Fibroblast of lung (primary cell): ENCODE measurements around the gene AK4. TPM values are rescaled to one million over a fixed set of nuclear protein-coding genes. Genes with fewer than 3 reads are reported as not detected.

ENCODE experiments used
- DNase-seq, 2 donors: peaks; one replicate each; pipeline versions ENCODE4 v3.0.0 to v3.0.0-alpha.2; 2010; ENCODE audit warnings: low read depth in 2 of 2
- H2AFZ ChIP-seq: 2 replicates; pipeline ENCODE4 v1.5.1; 2012; ENCODE audit warnings: low read length, control low read depth, inconsistent platforms
- H3K27ac ChIP-seq: 2 replicates; pipeline ENCODE4 v1.5.1; 2011; ENCODE audit warnings: low read length, control low read depth; ENCODE audit not compliant: insufficient read depth
- H3K27me3 ChIP-seq: 2 replicates; pipeline ENCODE4 v1.5.1; 2011; ENCODE audit warnings: mild to moderate bottlenecking, low read length; ENCODE audit not compliant: control insufficient read depth, insufficient read depth
- H3K36me3 ChIP-seq: 2 replicates; pipeline ENCODE4 v1.5.1; 2011; ENCODE audit warnings: low read length; ENCODE audit not compliant: control insufficient read depth, insufficient read depth
- H3K4me1 ChIP-seq: 2 replicates; pipeline ENCODE4 v1.5.1; 2011; ENCODE audit warnings: low read length; ENCODE audit not compliant: control insufficient read depth, insufficient read depth; ENCODE audit errors: extremely low read depth
- H3K4me2 ChIP-seq: 2 replicates; pipeline ENCODE4 v1.5.1; 2011; ENCODE audit warnings: low read length, control low read depth; ENCODE audit not compliant: insufficient read depth; ENCODE audit errors: extremely low read depth
- H3K4me3 ChIP-seq, 4 experiments: fragments of 200-600 bp in 1 of 4; sonication (generic) in 1 of 4; replicated peaks in 1 of 4; 2 replicates each; pipeline ENCODE4 v1.5.1; 2011 to 2016; ENCODE audit warnings: low read length in 4 of 4, low read depth in 3 of 4, mild to moderate bottlenecking in 3 of 4, control low read depth in 2 of 4, inconsistent platforms in 1 of 4, mixed read lengths in 1 of 4; ENCODE audit not compliant: insufficient read depth in 1 of 4; ENCODE audit errors: control extremely low read depth in 1 of 4
- H3K79me2 ChIP-seq: 2 replicates; pipeline ENCODE4 v1.5.1; 2012; ENCODE audit warnings: mild to moderate bottlenecking, low read length, inconsistent platforms; ENCODE audit not compliant: control insufficient read depth, insufficient read depth
- H3K9ac ChIP-seq: 2 replicates; pipeline ENCODE4 v1.5.1; 2011; ENCODE audit warnings: mild to moderate bottlenecking, low read length, control low read depth; ENCODE audit not compliant: insufficient read depth
- H3K9me3 ChIP-seq: 2 replicates; pipeline ENCODE4 v1.5.1; 2012; ENCODE audit warnings: low read depth, low read length; ENCODE audit not compliant: control insufficient read depth, insufficient read depth
- H4K20me1 ChIP-seq: 2 replicates; pipeline ENCODE4 v1.5.1; 2011; ENCODE audit warnings: low read length; ENCODE audit not compliant: control insufficient read depth, insufficient read depth; ENCODE audit errors: extremely low read depth
- CTCF ChIP-seq, 2 donors: IDR thresholded peaks in 1 of 2; conservative IDR thresholded peaks in 1 of 2; 1 replicate in 1 of 2; 2 replicates in 1 of 2; pipeline ENCODE4 v1.5.1; 2011 to 2012; ENCODE audit warnings: low read length in 2 of 2, control low read depth in 1 of 2, inconsistent platforms in 1 of 2, low read depth in 1 of 2, mild to moderate bottlenecking in 1 of 2
- EZH2 ChIP-seq: IDR thresholded peaks from 2 replicates; pipeline ENCODE4 v1.5.1; 2012; ENCODE audit warnings: low read length, control low read depth, mild to moderate bottlenecking; ENCODE audit errors: missing control alignments
- polyA plus RNA-seq, 2 donors: library from polyadenylated mRNA; depleted of rRNA in 1 of 2; stranded (reverse) in 1 of 2; unstranded in 1 of 2; fragments of >200 nt; gene quantifications; 2 replicates each; pipeline ENCODE4 v1.2.1, GENCODE V29; 2011 to 2012; ENCODE audit warnings: missing spikeins in 1 of 2
- total RNA-seq: library from RNA; depleted of rRNA; stranded (reverse); fragments of >200 nt; gene quantifications from 2 replicates; pipeline ENCODE4 v1.2.1, GENCODE V29; 2014

The AK4 gene
- total and polyA plus RNA-seq, 2 donors (not counting 1 experiment from before 2014, with no cell fraction given): 6.3 to 49.3 TPM

- H3K79me2 ChIP-seq: no peaks in the 10 kb centered on the region
- H3K27ac ChIP-seq: no peak overlapping the region
- no peak overlapping the region for H3K4me3 ChIP-seq
- no peaks in the 10 kb centered on the region for H3K4me1 ChIP-seq
- DNase-seq: peak in 1 of 2 donors; percentile 57
- no peaks in the 10 kb centered on the region for H3K27me3 ChIP-seq
- H3K9ac ChIP-seq: no peak overlapping the region
- H2AFZ ChIP-seq: no peak overlapping the region
- H3K36me3 ChIP-seq: no peaks in the 10 kb centered on the region
- no peak overlapping the region for H3K4me2 ChIP-seq
- H4K20me1 ChIP-seq: no peaks in the 10 kb centered on the region
- H3K9me3 ChIP-seq: no peaks in the 10 kb centered on the region
- TF ChIP-seq EZH2 (no peak), CTCF (conservative IDR thresholded peaks at IDR 0.05 in 1 of 2, IDR thresholded peaks at IDR 0.05 in 1 of 2; ENCODE audit: low read depth in 1 of 2, low read length in 2 of 2) (no peak)
Observed at GRCh38 chr1:65189576-65190115, 41.6 kb downstream of the AK4 start.

- no peaks in the 10 kb centered on the region for H3K9me3 ChIP-seq
- H3K4me2 ChIP-seq: no peak overlapping the region
- H4K20me1 ChIP-seq: no peaks in the 10 kb centered on the region
- no peak overlapping the region for H3K27ac ChIP-seq
- TF ChIP-seq CTCF (conservative IDR thresholded peaks at IDR 0.05 in 1 of 2, IDR thresholded peaks at IDR 0.05 in 1 of 2; ENCODE audit: low read depth in 1 of 2, low read length in 2 of 2) (no peak), EZH2 (no peak)
- H3K4me3 ChIP-seq: no peak overlapping the region
- no peak overlapping the region for H2AFZ ChIP-seq
- no peaks in the 10 kb centered on the region for H3K4me1 ChIP-seq
- no peak overlapping the region for H3K9ac ChIP-seq
- H3K27me3 ChIP-seq: no peaks in the 10 kb centered on the region
- no peaks in the 10 kb centered on the region for H3K36me3 ChIP-seq
- DNase-seq: no peak
- H3K79me2 ChIP-seq: no peaks in the 10 kb centered on the region
Observed at GRCh38 chr1:65190229-65190628, 42.2 kb downstream of the AK4 start.

GRCh38 chr1:65193129-65193695, 45.2 kb downstream of the AK4 start:
- Histone ChIP-seq H3K4me3 (no peak overlapping the region), H3K4me2 (no peak overlapping the region), H3K4me1 (no peaks in the 10 kb centered on the region), H2AFZ (no peak overlapping the region), H3K9me3 (no peaks in the 10 kb centered on the region), H3K79me2 (no peaks in the 10 kb centered on the region), H3K27ac (no peak overlapping the region), H3K27me3 (no peaks in the 10 kb centered on the region), H4K20me1 (no peaks in the 10 kb centered on the region), H3K36me3 (no peaks in the 10 kb centered on the region), H3K9ac (no peak overlapping the region)
- peak in 1 of 2 donors; percentile 42 for DNase-seq
- TF ChIP-seq CTCF (conservative IDR thresholded peaks at IDR 0.05 in 1 of 2, IDR thresholded peaks at IDR 0.05 in 1 of 2; ENCODE audit: low read depth in 1 of 2, low read length in 2 of 2): no peak
- TF ChIP-seq EZH2: no peak
